Keratinocyte (primary cell): Measurements from ENCODE around the gene AKT1. TPM values are rescaled to one million over a fixed set of nuclear protein-coding genes. Genes with fewer than 3 reads are reported as not detected.

Experiments
- DNase-seq: peaks from one replicate; pipeline ENCODE4 v3.0.0-alpha.2; 2011; ENCODE audit warnings: low read depth, missing footprints, low spot score
- FAIRE-seq: peaks from 2 replicates; lab custom pipeline; 2011; peaks lifted over from hg19 to GRCh38; lab: Jason Lieb, UNC
- H2AFZ ChIP-seq: 2 replicates; pipeline ENCODE4 v1.6.0; 2012; ENCODE audit warnings: low read length, control low read depth, inconsistent platforms; ENCODE audit not compliant: control insufficient read depth
- H3K27ac ChIP-seq: 2 replicates; pipeline ENCODE4 v1.5.1; 2011; ENCODE audit warnings: low read length; ENCODE audit not compliant: control insufficient read depth, insufficient read depth
- H3K27me3 ChIP-seq: 3 replicates; pipeline ENCODE4 v1.6.0; 2011; ENCODE audit warnings: low read length; ENCODE audit not compliant: control insufficient read depth, insufficient read depth; ENCODE audit errors: extremely low read depth
- H3K36me3 ChIP-seq, 2 experiments: 2 replicates in 1 of 2; 3 replicates in 1 of 2; pipeline ENCODE4 v1.5.1; 2011; ENCODE audit warnings: low read length in 2 of 2, mild to moderate bottlenecking in 1 of 2; ENCODE audit not compliant: control insufficient read depth in 2 of 2, insufficient read depth in 2 of 2; ENCODE audit errors: extremely low read depth in 1 of 2
- H3K4me1 ChIP-seq: 3 replicates; pipeline ENCODE4 v1.5.1; 2011; ENCODE audit warnings: low read length; ENCODE audit not compliant: control insufficient read depth, insufficient read depth; ENCODE audit errors: extremely low read depth
- H3K4me2 ChIP-seq: 3 replicates; pipeline ENCODE4 v1.6.0; 2011; ENCODE audit warnings: low read depth, low read length; ENCODE audit not compliant: control insufficient read depth, insufficient read depth; ENCODE audit errors: extremely low read depth
- H3K4me3 ChIP-seq, 3 experiments: fragments of 200-600 bp in 1 of 3; sonication (generic) in 1 of 3; 2 replicates in 2 of 3; 3 replicates in 1 of 3; pipeline ENCODE4 v1.5.1; 2011 to 2016; ENCODE audit warnings: low read length in 3 of 3, mild to moderate bottlenecking in 3 of 3, control low read depth in 2 of 3, inconsistent platforms in 1 of 3, low read depth in 1 of 3, mixed read lengths in 1 of 3, mixed run types in 1 of 3, moderate library complexity in 1 of 3; ENCODE audit not compliant: control insufficient read depth in 2 of 3, insufficient read depth in 2 of 3; ENCODE audit errors: extremely low read depth in 1 of 3
- H3K79me2 ChIP-seq: 2 replicates; pipeline ENCODE4 v1.6.0; 2012; ENCODE audit warnings: low read length; ENCODE audit not compliant: control insufficient read depth, insufficient read depth
- H3K9ac ChIP-seq: 3 replicates; pipeline ENCODE4 v1.6.0; 2011; ENCODE audit warnings: low read length; ENCODE audit not compliant: control insufficient read depth, insufficient read depth; ENCODE audit errors: extremely low read depth
- H3K9me1 ChIP-seq: 3 replicates; pipeline ENCODE4 v1.6.0; 2011; ENCODE audit warnings: low read length; ENCODE audit not compliant: control insufficient read depth, insufficient read depth; ENCODE audit errors: extremely low read depth
- H3K9me3 ChIP-seq: 2 replicates; pipeline ENCODE4 v1.5.1; 2012; ENCODE audit warnings: low read depth, low read length; ENCODE audit not compliant: control insufficient read depth
- H4K20me1 ChIP-seq: 3 replicates; pipeline ENCODE4 v1.6.0; 2011; ENCODE audit warnings: low read length; ENCODE audit not compliant: control insufficient read depth, insufficient read depth; ENCODE audit errors: extremely low read depth
- EZH2 ChIP-seq: IDR thresholded peaks from one replicate; pipeline ENCODE4 v1.6.1; 2012; ENCODE audit warnings: inconsistent platforms, mild to moderate bottlenecking, low read length, moderate library complexity
- dilution Hi-C: fragments of 300-500 bp; cut with MboI; formaldehyde crosslinking; loops from one replicate; pipeline ENCODE4 v1.7.0; 2020; ENCODE audit warnings: low sequenced_read_pairs; ENCODE audit not compliant: extremely low pct_ligation_motif_present
- polyA plus RNA-seq, 5 experiments: library from polyadenylated mRNA; depleted of rRNA in 3 of 5; stranded (reverse) in 3 of 5; stranded (forward) in 1 of 5; unstranded in 1 of 5; fragments of >200 nt; gene quantifications; 1 replicate in 1 of 5; 2 replicates in 3 of 5; 3 replicates in 1 of 5; pipeline versions ENCODE4 v1.2.1 to v1.2.3, GENCODE V29; 2011 to 2012; ENCODE audit warnings: missing spikeins in 2 of 5, low read depth in 1 of 5, low replicate concordance in 1 of 5
- TF ChIP-seq, protein P1 (sequence below), 3 experiments: IDR thresholded peaks in 1 of 3; conservative IDR thresholded peaks in 1 of 3; optimal IDR thresholded peaks in 1 of 3; 2 replicates in 2 of 3; 3 replicates in 1 of 3; pipeline versions ENCODE3 to v1.5.1; 2011; ENCODE audit warnings: low read length in 3 of 3, mild to moderate bottlenecking in 3 of 3, moderate library complexity in 2 of 3, control low read depth in 1 of 3, inconsistent platforms in 1 of 3; ENCODE audit not compliant: insufficient read depth in 2 of 3; ENCODE audit errors: extremely low read depth in 1 of 3

Gene AKT1
- polyA plus RNA-seq, 1 donor (not counting 4 experiments of a cell fraction or from before 2014, with no cell fraction given) = 82.3 TPM

DNA sequence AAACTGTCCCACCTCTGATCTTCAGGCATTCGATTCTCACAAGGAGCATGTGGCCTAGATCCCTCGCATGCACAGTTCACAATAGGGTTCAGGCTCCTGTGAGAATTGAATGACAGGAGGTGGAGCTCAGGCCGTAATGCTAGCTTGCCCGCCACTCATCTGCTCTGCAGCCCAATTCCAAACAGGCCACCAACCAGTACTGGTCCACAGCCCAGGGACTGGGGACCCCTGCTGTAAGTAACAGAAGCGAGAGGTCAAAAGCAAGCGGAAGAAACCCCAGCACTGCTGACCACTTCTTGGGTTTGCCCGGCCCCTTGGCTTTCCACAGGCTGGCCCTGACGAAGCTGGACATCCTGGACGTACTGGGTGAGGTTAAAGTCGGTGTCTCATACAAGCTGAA, 51.1 kb downstream of the AKT1 start:
- dilution Hi-C loops = no loop called here
- H3K79me2 ChIP-seq = no peaks in the 10 kb centered on the region
- H3K9me3 ChIP-seq = no peaks in the 10 kb centered on the region
- H3K27ac ChIP-seq = no peak overlapping the region
- H3K27me3 ChIP-seq = no peaks in the 10 kb centered on the region
- FAIRE-seq = no peak
- no peak for TF ChIP-seq EZH2
- no peak overlapping the region for H3K9ac ChIP-seq
- H3K4me1 ChIP-seq = peaks cover 48% of the 10 kb centered on the region
- H2AFZ ChIP-seq = no peak overlapping the region
- H4K20me1 ChIP-seq = no peaks in the 10 kb centered on the region
- H3K36me3 ChIP-seq = no peaks in the 10 kb centered on the region
- DNase-seq = no peak
- H3K4me3 ChIP-seq = no peak overlapping the region
- H3K9me1 ChIP-seq = peaks cover 2% of the 10 kb centered on the region
- H3K4me2 ChIP-seq = no peak overlapping the region

DNA sequence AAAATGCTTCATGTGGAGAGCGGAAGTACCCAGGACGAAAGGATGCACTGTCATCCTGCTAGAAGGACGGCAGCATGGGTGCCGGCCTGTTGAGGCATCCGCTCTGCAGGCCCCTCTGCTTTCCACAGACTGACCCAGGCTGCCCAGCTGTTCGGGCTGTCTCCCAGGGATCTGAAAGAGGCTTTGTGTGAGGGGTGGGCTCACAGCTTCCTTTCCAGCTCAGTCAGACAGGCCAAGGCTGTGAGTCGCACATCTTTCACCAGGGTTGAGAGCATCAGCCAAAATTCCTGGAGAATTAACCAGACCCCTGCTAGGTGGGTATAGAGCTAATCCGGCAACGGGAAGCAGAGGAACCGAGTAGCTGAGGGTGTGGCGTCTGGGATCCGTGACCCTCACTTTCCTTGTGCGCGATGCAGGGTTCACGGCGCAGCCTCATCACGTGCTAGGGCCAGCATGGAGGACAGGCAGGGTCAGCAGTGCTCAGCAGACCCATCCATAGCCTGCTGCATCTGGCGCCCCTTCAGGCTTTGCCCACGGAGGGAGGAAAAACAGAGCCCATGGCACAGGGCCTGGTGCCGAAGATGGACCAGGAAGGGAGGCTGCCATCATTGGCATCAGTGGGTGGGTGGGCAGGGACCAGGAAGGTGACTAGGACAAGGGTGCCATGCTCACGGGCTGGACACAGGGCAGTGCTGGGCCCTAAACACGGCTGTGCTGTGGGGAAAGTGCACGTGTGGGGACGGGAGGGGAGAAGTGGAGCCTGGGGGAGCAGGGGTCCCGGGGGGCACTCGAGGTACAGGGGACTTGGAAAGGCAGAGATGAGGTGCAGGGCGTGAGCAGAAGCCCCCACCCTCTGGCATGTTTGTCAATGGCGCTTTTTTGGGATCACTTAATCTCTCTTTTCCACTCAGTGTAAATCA, 51.8 kb downstream of the AKT1 start:
- Histone ChIP-seq H3K4me2 (no peak overlapping the region), H3K79me2 (no peaks in the 10 kb centered on the region), H2AFZ (no peak overlapping the region), H3K36me3 (no peaks in the 10 kb centered on the region), H3K27ac (no peak overlapping the region), H3K4me1 (peaks cover 41% of the 10 kb centered on the region), H3K9me3 (no peaks in the 10 kb centered on the region), H3K4me3 (no peak overlapping the region), H3K9ac (no peak overlapping the region), H3K27me3 (no peaks in the 10 kb centered on the region), H3K9me1 (peaks cover 2% of the 10 kb centered on the region), H4K20me1 (no peaks in the 10 kb centered on the region)
- peak; percentile 13 for FAIRE-seq
- no peak for DNase-seq
- TF ChIP-seq, protein P1, sequence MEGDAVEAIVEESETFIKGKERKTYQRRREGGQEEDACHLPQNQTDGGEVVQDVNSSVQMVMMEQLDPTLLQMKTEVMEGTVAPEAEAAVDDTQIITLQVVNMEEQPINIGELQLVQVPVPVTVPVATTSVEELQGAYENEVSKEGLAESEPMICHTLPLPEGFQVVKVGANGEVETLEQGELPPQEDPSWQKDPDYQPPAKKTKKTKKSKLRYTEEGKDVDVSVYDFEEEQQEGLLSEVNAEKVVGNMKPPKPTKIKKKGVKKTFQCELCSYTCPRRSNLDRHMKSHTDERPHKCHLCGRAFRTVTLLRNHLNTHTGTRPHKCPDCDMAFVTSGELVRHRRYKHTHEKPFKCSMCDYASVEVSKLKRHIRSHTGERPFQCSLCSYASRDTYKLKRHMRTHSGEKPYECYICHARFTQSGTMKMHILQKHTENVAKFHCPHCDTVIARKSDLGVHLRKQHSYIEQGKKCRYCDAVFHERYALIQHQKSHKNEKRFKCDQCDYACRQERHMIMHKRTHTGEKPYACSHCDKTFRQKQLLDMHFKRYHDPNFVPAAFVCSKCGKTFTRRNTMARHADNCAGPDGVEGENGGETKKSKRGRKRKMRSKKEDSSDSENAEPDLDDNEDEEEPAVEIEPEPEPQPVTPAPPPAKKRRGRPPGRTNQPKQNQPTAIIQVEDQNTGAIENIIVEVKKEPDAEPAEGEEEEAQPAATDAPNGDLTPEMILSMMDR (optimal IDR thresholded peaks at IDR 0.05 in 1 of 3, IDR thresholded peaks at IDR 0.05 in 1 of 3, conservative IDR thresholded peaks at IDR 0.05 in 1 of 3; ENCODE audit: extremely low read depth in 1 of 3, insufficient read depth in 2 of 3, low read length in 3 of 3) = no peak
- no peak for TF ChIP-seq EZH2
- dilution Hi-C loops = no loop called here
